NCI-H1048 (cell line): ENCODE results near the gene CBL.
"Not testable (repeated sequence)": the region's sequence is repeated elsewhere in the genome, so short reads cannot be mapped to it uniquely, and the experiment has no call there.

Experiments used
- DNase-seq: peaks from one replicate; lab custom pipeline; 2025; lab: John Stamatoyannopoulos, UW

CBL gene

DNA sequence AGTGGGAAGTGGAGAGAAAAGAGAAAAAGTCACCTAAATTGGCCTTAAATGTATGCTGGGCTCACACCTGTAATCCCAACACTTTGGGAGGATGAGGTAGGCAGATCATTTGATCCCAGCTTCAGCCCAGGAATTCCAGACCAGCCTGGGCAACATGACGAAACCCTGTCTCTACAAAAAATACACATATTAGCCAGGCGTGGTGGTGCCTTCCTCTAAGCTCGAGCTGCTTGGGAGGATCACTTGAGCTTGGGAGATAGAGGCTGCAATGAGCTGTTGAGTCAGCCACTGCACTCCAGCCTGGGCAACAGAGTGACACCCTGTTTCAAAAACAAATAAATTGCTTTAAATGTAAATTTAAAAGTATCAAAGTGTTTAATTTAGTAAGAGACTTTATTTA lies 3.9 kb downstream of the CBL start:
- no peak for DNase-seq

GRCh38 chr11:119218141-119218878 lies 12.2 kb downstream of the CBL start:
- DNase-seq: no peak

DNA sequence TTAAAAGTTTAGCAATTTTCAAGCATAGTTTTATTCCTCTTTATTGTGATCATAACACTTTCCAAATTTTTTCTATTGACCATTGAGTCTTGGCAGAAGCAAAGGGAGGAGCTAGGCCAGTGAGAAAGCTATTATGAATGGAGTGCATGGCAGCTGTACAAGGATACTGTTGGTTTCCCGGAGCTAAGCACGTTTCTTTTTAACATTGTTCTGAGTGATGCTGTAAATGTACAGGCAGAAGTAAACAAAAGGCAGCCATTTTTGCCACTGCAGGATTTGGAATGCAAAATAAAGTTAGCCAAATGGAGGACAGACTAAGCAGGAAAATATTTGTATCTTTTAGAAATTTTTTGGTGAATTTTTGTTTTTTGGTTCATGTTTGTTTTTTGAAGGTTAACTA lies 16.2 kb downstream of the CBL start:
- DNase-seq: no peak

DNA sequence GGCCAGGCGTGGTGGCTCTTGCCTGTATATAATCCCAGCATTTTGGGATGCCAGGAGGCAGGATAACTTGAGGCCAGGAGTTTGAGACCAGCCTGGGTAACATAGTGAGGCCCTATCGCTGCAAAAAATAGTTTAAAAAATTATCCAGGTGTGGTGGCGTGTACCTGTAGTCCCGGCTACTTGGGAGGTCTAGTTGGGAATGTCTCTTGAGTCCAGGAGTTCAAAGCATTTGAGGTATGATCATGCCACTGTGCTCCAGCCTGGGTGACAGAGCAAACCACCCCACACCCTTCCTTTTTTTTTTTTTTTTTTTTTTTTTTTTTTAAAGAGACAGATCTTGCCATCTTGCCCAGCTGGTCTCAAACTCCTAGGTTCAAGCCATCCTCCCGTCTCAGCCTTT lies 16.8 kb downstream of the CBL start:
- no peak for DNase-seq

GRCh38 chr11:119223856-119224255 lies 17.7 kb downstream of the CBL start:
- DNase-seq: no peak

DNA sequence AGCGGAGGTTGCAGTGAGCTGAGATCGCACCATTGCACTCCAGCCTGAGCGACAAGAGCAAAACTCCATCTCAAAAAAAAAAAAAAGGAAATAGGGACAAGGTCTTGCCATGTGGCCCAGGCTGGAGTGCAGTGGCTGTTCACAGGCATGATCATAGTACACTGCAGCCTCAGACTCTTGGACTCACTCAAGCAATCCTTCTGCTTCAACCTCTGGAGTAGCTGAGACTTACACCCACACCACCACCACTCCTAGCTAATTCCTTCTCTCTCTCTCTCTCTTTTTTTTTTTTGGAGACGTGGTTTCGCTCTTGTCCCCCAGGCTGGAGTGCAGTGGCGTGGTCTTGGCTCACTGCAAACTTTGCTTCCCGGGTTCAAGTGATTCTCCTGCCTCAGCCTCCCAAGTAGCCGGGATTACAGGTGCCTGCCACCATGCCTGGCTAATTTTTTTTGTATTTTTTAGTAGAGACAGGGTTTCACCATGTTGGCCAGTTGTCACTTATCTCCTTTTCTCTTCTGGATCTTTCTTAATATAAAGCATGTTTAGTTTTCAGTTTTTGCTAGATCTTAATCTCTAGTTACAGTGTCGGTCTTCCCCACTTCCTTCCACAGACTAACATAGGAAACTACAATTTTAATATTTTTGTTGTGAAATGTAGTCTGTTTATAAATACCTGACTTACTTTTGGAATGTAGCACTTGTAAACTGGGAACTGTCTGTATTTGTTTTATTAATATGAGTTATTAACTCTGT lies 22.6 kb downstream of the CBL start:
- not testable (repeated sequence) for DNase-seq

- DNase-seq: no peak
Observed at GRCh38 chr11:119229288-119229672, 23.1 kb downstream of the CBL start.

GRCh38 chr11:119229741-119230140 lies 23.6 kb downstream of the CBL start:
- DNase-seq: no peak

DNA sequence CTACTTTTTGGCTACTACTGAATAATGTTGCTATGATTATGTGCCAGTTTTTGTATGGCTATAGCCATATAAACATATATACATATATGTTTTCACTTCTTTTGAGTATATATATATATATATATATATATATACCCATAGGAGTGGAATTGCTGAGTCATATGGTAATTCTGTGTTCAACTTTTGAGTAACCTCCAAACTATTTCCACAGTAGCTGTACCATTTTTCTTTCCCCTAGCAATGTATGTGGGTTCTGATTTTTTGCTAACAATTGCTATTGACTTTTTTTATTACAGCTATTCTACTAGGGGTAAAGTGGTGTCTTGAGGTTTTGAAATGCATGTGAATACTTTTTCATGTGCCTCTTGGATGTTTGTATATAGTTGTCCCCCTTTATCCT lies 30.4 kb downstream of the CBL start:
- no peak for DNase-seq

- DNase-seq: no peak
Observed at GRCh38 chr11:119236891-119237290, 30.8 kb downstream of the CBL start.

DNA sequence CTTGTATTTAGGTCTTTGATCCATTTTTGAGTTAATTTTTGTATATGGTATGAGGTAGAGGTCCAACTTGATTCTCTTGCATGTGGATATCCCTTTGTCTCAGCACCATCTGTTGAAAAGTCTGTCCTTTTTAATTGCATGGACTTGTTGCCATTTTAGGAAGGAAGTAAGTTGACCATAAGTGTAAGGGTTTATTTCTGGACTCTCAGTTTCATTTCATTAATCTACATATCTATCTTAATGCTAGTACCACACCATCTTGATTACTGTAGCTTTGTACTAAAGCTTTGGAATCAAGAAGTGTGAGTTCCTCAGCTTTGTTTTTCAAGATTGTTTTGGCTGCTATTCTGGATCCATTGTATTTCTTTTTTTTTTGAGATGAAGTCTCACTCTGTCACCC lies 31.4 kb downstream of the CBL start:
- DNase-seq: no peak

DNA sequence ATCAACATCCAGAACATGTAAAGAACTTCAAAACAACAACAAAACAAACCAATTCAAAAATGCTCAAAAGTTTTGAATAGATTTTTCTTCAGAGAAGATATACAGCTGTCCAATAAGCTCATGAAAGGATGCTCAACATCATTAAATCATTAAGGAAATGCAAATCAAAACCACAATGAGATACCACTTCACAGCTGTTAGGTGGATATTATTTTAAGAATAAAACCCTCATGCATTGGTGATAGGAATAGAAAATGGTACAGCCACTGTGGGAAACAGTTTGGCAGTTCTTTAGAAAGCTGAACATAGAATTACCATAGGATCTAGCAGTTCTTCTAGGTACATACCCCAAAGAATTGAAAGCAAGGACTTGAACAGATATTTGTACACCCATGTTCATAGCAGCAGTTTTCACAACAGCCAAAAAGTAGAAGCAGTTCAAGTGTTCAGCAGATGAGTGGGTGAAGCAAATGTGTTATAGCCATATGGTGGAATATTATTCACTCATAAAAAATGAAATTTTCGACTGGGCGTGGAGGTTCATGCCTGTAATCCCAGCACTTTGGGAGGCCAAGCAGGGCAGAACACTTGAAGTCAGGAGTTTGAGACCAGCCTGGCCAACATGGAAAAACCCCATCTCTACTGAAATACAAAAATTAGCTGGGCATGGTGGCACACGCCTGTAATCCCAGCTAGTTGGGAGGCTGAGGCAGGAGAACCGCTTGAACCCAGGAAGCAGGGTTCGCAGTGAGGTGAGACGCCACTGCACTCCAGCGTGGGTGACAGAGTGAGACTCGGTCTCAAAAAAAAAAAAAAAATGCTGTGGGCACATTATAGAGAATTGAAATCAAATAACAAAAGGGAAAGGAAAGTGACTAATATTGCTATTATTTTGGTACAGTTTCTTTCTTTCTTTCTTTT lies 42.9 kb downstream of the CBL start:
- no peak for DNase-seq

DNA sequence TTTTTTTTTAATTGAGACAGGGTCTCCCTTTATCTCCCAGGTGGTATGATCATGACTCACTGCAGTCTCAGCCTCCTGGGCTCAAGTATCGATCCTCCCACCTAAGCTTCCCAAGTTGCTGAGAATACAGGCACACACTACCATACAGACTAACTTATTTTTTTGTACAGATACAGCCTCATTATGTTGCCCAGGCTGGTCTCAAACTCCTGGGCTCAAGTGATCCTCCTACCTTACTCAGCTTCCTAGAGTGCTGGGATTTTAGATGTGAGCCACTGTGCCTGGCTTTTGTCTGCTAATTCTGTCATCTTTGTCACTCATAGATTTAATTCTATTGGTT lies 43.5 kb downstream of the CBL start:
- DNase-seq: no peak

DNA sequence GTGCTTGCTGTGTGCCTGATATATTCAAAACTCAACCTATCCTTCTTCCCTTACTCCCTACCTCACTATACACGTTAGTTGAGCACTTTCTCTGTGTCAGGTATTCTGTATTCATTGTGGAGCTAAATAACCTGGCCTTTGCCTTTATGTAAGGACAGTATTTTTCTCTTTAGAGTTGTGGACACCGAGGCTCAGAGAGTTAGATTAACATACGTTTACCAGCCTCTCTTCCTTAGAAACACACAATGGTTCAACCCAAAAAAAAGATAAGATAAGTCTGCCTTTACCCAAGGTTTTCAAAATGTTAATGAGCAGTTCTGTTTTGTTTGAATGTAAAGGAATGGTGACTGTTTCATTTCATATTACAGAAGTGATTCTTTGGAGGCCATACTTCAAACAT lies 45.0 kb downstream of the CBL start:
- no peak for DNase-seq

DNA sequence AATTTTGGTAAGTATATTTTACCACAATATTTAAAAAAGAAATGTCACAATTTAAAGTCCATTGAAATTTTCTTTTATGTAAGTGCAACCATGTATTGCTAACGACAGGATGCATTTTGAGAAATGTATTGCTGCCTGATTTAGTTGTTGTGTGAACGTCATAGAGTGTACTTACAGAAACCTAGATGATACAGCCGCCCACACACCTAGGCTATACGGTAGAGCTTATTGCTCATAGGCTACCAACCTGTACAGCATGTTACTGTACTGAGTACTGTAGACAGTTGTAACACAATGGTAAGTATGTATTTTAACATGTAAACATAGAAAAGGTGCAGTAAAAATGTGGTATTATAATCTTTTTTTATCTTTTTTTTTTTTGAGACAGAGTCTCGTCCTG lies 48.1 kb downstream of the CBL start:
- no peak for DNase-seq

GRCh38 chr11:119258180-119258579 lies 52.0 kb downstream of the CBL start:
- no peak for DNase-seq

- DNase-seq: no peak
Observed at GRCh38 chr11:119258983-119259382, 52.8 kb downstream of the CBL start.

- DNase-seq: no peak
Observed at GRCh38 chr11:119262668-119263351, 56.7 kb downstream of the CBL start.

GRCh38 chr11:119263352-119263940 lies 57.3 kb downstream of the CBL start:
- DNase-seq: no peak

DNA sequence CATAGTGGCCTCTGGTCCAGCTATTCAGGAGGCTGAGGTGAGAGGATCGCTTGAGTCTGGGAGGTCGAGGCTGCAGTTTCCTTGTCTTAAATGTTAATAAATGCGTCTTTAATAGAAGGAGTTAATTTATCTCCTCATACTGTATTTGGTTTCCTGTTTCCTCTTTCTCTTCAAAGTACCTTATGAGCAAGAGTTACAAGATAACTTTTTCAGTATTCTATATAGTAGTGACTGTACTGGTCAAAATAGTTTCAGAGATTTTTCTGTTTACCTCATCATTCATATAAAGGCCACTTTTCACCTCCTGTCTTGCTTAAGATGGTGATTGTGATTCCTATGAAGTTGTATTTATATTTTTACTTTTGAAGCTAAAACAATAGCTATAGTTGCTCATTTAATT lies 59.9 kb downstream of the CBL start:
- no peak for DNase-seq

DNA sequence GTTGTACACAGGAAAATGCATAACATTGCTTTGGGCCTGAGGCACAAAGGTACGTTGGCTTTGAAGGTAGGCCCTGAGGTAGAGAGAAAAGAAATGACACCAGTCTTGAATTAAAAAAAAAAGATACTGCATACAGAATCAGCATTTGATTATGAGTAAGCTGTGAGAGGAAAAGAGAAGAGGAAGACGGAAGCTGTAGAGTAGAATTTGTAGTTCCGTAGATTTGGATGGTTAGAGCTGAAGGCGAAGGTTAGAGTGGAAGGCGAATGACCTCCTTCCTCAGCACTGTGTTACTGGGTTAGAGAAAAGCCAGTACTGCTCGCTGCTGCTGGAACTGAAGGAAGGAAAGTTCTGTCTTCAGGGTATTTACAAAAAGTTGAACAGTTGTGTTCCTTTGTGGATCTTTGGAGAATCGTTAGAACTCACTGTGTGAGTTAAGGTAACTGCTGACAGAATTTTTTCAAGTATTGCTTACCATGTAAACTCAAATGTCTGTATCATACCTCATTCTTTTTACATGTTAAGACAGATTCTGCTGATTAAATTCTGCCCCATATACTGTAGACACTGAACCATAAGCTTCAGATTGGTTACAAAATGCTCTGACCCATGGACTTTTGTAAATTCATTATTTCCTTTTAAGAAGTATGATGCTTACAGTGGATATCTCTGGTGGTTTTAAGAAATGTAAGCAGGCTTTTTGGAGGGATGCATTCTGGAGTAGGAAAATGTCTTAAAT lies 60.5 kb downstream of the CBL start:
- no peak for DNase-seq
